ENCODE results near the gene C6orf136. TPM values are rescaled to one million over a fixed set of nuclear protein-coding genes. Genes with fewer than 3 reads are reported as not detected.

C6orf136 gene
- total and polyA plus RNA-seq, 4 donors = 2.0 to 12.0 (median 9.8) TPM

- no peak for TF ChIP-seq JUND (IDR thresholded peaks at IDR 0.05)
- TF ChIP-seq HNF4G (IDR thresholded peaks at IDR 0.05) = no peak
- no peak for TF ChIP-seq REST (IDR thresholded peaks at IDR 0.05)
- H3K4me1 ChIP-seq (ENCODE audit: control insufficient read depth in 4 of 4, insufficient read depth in 4 of 4, low read length in 3 of 4) = peaks cover 16 to 82% (median 62%) of the 10 kb centered on the region in 4 donors
- peak overlapping the region; percentile 88 for H3K27ac ChIP-seq (ENCODE audit: low read depth in 1 of 2, low read length in 2 of 2)
- WGBS = 47% methylated on average over 7 of the region's 7 CpGs
- no peaks in the 10 kb centered on the region for H3K27me3 ChIP-seq (ENCODE audit: control insufficient read depth in 4 of 4, insufficient read depth in 4 of 4, low read length in 3 of 4)
- H3K36me3 ChIP-seq (ENCODE audit: control insufficient read depth in 4 of 4, insufficient read depth in 3 of 4, low read depth in 1 of 4, low read length in 3 of 4) = peaks cover 0 to 8% (median 5%) of the 10 kb centered on the region in 4 donors
- H3K4me3 ChIP-seq (ENCODE audit: low read depth in 1 of 3, low read length in 3 of 3) = peak overlapping the region; percentile 21 to 44 (median 40)
- peak overlapping the region; percentile 52 to 86 for H3K9ac ChIP-seq (ENCODE audit: low read depth in 1 of 2, low read length in 2 of 2)
- H3K9me3 ChIP-seq (ENCODE audit: control insufficient read depth in 4 of 4, low read length in 3 of 4) = no peaks in the 10 kb centered on the region
- no peak for DNase-seq (ENCODE audit: low spot score)
Observed at GRCh38 chr6:30679765-30680535, 33.0 kb downstream of the C6orf136 start.

GRCh38 chr6:30681766-30682142 lies 34.8 kb downstream of the C6orf136 start:
- DNase-seq (ENCODE audit: low spot score) = no peak
- H3K9me3 ChIP-seq (ENCODE audit: control insufficient read depth in 4 of 4, low read length in 3 of 4) = no peaks in the 10 kb centered on the region
- peaks cover 21 to 84% (median 66%) of the 10 kb centered on the region in 4 donors for H3K4me1 ChIP-seq (ENCODE audit: control insufficient read depth in 4 of 4, insufficient read depth in 4 of 4, low read length in 3 of 4)
- peaks cover 0 to 6% (median under 1%) of the 10 kb centered on the region in 4 donors for H3K36me3 ChIP-seq (ENCODE audit: control insufficient read depth in 4 of 4, insufficient read depth in 3 of 4, low read depth in 1 of 4, low read length in 3 of 4)
- peak overlapping the region in 1 of 3 donors; percentile 60 for H3K4me3 ChIP-seq (ENCODE audit: low read depth in 1 of 3, low read length in 3 of 3)
- H3K27ac ChIP-seq (ENCODE audit: low read depth in 1 of 2, low read length in 2 of 2) = peak overlapping the region; percentile 97 to 99
- H3K9ac ChIP-seq (ENCODE audit: low read depth in 1 of 2, low read length in 2 of 2) = peak overlapping the region in 1 of 2 donors; percentile 0
- WGBS = 62% methylated on average over 4 of the region's 4 CpGs
- TF ChIP-seq NR2F2 (IDR thresholded peaks at IDR 0.05) (no peak), YY1 (IDR thresholded peaks at IDR 0.05) (no peak), HNF4A (conservative IDR thresholded peaks at IDR 0.05) (no peak), HNF4G (IDR thresholded peaks at IDR 0.05) (no peak), RAD21 (IDR thresholded peaks at IDR 0.05) (no peak), JUND (IDR thresholded peaks at IDR 0.05) (no peak), SP1 (IDR thresholded peaks at IDR 0.05) (no peak), MAX (IDR thresholded peaks at IDR 0.05) (no peak), RXRA (IDR thresholded peaks at IDR 0.05) (no peak), FOXA2 (IDR thresholded peaks at IDR 0.05) (no peak), REST (IDR thresholded peaks at IDR 0.05) (no peak), ATF3 (IDR thresholded peaks at IDR 0.05) (no peak), GABPA (IDR thresholded peaks at IDR 0.05 in 1 of 2, conservative IDR thresholded peaks at IDR 0.05 in 1 of 2) (no peak), CTCF (IDR thresholded peaks at IDR 0.05; ENCODE audit: low read depth, low read length, missing input control) (no peak), ZBTB33 (IDR thresholded peaks at IDR 0.05) (no peak), EGR1 (IDR thresholded peaks at IDR 0.05; ENCODE audit: low read depth in 2 of 2) (no peak), FOXA1 (IDR thresholded peaks at IDR 0.05) (no peak)
- no peaks in the 10 kb centered on the region for H3K27me3 ChIP-seq (ENCODE audit: control insufficient read depth in 4 of 4, insufficient read depth in 4 of 4, low read length in 3 of 4)
